IgD-negative memory B cell (primary cell): ENCODE results near the gene ZCCHC2. TPM values are rescaled to one million over a fixed set of nuclear protein-coding genes. Genes with fewer than 3 reads are reported as not detected.
A peak's percentile ranks its signal among the peaks of the same experiment; 100 is the strongest.

Experiments
- H3K27ac Mint-ChIP-seq, 3 donors: one replicate each; pipeline ENCODE4 v1.8.0; 2020 to 2022; ENCODE audit warnings: mild to moderate bottlenecking in 3 of 3, mixed read lengths in 3 of 3, moderate library complexity in 1 of 3
- H3K27me3 Mint-ChIP-seq: one replicate; pipeline ENCODE4 v1.8.0; 2021; ENCODE audit warnings: mixed read lengths
- H3K36me3 Mint-ChIP-seq: one replicate; pipeline ENCODE4 v1.8.0; 2020; ENCODE audit warnings: mild to moderate bottlenecking, mixed read lengths
- H3K4me1 Mint-ChIP-seq, 3 donors: one replicate each; pipeline ENCODE4 v1.8.0; 2020 to 2022; ENCODE audit warnings: mixed read lengths in 3 of 3, mild to moderate bottlenecking in 1 of 3
- H3K4me3 Mint-ChIP-seq, 4 donors: one replicate each; pipeline ENCODE4 v1.8.0; 2020 to 2022; ENCODE audit warnings: mild to moderate bottlenecking in 4 of 4, mixed read lengths in 4 of 4, moderate library complexity in 3 of 4
- H3K9me3 Mint-ChIP-seq, 3 donors: one replicate each; pipeline ENCODE4 v1.8.0; 2020 to 2021; ENCODE audit warnings: mixed read lengths in 3 of 3, mild to moderate bottlenecking in 1 of 3
- polyA plus RNA-seq: library from polyadenylated mRNA; unstranded; fragments of 300-500 nt; fragmentation: Illumina TruSeq; gene quantifications from one replicate; pipeline ENCODE4 v1.2.3, GENCODE V29; 2021

The ZCCHC2 gene
- polyA plus RNA-seq, 1 donor from 2014 or later: 2.9 TPM

- Mint-ChIP-seq H3K9me3 (no peaks in the 10 kb centered on the region), H3K4me1 (peaks cover 18 to 35% (median 19%) of the 10 kb centered on the region in 3 donors), H3K27ac (peak overlapping the region in 2 of 3 donors; percentile 39 to 95), H3K27me3 (no peaks in the 10 kb centered on the region), H3K36me3 (peaks cover 3% of the 10 kb centered on the region), H3K4me3 (peak overlapping the region; percentile 85 to 96 (median 91))
These were observed 684 bp upstream of the ZCCHC2 start for GRCh38 chr18:62522178-62522503.

DNA sequence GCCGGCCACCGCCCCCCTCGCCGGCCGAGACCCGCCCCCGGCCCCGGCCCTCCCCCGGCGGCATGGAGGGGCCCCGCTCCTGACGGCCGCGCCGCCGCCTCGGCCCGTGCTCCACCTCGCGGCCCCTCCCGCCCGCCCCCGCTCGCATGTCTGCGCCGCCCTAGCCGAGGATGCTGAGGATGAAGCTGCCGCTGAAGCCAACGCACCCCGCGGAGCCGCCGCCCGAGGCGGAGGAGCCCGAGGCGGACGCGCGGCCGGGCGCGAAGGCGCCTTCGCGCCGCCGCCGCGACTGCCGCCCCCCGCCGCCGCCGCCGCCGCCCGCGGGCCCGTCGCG, 397 bp downstream of the ZCCHC2 start:
- peak overlapping the region in 1 of 3 donors; percentile 95 for H3K27ac Mint-ChIP-seq
- peaks cover 24 to 41% (median 28%) of the 10 kb centered on the region in 3 donors for H3K4me1 Mint-ChIP-seq
- no peaks in the 10 kb centered on the region for H3K27me3 Mint-ChIP-seq
- peaks cover 3% of the 10 kb centered on the region for H3K36me3 Mint-ChIP-seq
- no peaks in the 10 kb centered on the region for H3K9me3 Mint-ChIP-seq
- peak overlapping the region in 2 of 4 donors; percentile 52 to 92 for H3K4me3 Mint-ChIP-seq

GRCh38 chr18:62523631-62524439, 1.0 kb downstream of the ZCCHC2 start:
- H3K4me1 Mint-ChIP-seq: peaks cover 26 to 41% (median 30%) of the 10 kb centered on the region in 3 donors

DNA sequence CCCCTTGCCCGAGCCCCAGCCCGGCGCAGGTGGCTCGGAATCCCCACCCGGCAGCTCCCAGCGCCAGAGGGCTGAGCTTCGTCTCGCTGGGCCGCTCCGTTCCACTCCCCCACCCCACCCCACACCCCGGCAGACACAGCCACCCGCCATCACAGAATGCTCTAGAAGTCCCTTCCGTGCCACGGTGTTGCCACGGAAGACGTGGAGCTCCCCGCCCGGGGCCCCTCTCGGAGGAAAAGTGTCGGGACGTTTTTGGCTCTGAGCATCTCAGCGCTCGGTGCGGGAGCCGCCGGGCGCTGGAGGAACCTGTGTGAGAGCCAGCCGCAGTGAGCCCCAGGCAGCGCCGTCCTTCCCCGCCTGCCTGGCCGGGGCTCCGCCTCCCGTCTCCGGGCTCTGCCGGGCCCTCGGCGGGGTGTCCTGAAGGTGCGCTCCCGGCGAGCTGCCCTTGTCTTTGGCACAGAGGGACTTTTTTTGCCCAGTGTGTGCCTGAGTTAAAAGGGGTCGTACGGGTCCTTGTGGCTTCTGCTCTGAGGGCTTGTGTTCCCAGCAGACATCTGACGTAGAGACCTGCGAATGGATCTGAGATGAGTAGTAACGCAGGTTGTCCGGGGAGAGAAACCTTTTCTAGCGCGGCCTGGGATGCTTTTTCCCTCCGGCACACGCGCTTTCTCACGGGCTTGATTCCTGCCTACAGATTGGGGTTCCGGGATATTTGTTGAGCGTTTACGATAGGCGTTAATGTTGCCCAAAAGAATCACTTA, 1.8 kb downstream of the ZCCHC2 start:
- Mint-ChIP-seq H3K4me3 (peak overlapping the region; percentile 89 to 98 (median 96)), H3K36me3 (peaks cover 2% of the 10 kb centered on the region), H3K4me1 (peaks cover 29 to 41% (median 36%) of the 10 kb centered on the region in 3 donors)

More at GRCh38 chr18:62523631-62524439, 1.0 kb downstream of the ZCCHC2 start:
- Mint-ChIP-seq H3K4me3 (peak overlapping the region; percentile 89 to 98 (median 96)), H3K27ac (peak overlapping the region; percentile 88 to 96 (median 94)), H3K9me3 (no peaks in the 10 kb centered on the region), H3K36me3 (peaks cover 3% of the 10 kb centered on the region), H3K27me3 (no peaks in the 10 kb centered on the region)

DNA sequence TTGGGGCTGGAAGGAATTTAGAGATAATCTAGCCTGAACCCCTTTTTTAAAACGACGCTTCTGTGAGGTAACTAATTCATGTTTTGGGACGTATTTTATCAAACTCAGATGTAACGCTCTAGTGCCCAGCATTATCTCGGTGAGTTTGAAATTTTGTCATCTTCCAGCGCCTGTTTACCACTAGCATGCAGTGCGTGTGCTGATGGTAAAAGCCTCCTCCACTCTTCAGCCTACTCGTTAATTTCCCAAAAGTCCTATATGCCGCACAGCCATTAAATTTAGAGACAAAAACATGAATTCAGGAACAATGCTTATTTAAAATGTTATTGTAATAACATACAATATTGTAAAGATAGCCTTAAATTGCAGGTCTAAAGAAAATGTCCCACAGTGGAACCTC, 2.8 kb downstream of the ZCCHC2 start:
- H3K4me3 Mint-ChIP-seq: peak overlapping the region; percentile 89 to 98 (median 96)
- peaks cover 35 to 46% (median 45%) of the 10 kb centered on the region in 3 donors for H3K4me1 Mint-ChIP-seq
- no peaks in the 10 kb centered on the region for H3K27me3 Mint-ChIP-seq
- H3K36me3 Mint-ChIP-seq: no peaks in the 10 kb centered on the region
- H3K9me3 Mint-ChIP-seq: no peaks in the 10 kb centered on the region
- peak overlapping the region; percentile 88 to 96 (median 94) for H3K27ac Mint-ChIP-seq

More for the DNA sequence above, 1.8 kb downstream of the ZCCHC2 start:
- peak overlapping the region; percentile 88 to 96 (median 94) for H3K27ac Mint-ChIP-seq
- H3K9me3 Mint-ChIP-seq: no peaks in the 10 kb centered on the region
- no peaks in the 10 kb centered on the region for H3K27me3 Mint-ChIP-seq

DNA sequence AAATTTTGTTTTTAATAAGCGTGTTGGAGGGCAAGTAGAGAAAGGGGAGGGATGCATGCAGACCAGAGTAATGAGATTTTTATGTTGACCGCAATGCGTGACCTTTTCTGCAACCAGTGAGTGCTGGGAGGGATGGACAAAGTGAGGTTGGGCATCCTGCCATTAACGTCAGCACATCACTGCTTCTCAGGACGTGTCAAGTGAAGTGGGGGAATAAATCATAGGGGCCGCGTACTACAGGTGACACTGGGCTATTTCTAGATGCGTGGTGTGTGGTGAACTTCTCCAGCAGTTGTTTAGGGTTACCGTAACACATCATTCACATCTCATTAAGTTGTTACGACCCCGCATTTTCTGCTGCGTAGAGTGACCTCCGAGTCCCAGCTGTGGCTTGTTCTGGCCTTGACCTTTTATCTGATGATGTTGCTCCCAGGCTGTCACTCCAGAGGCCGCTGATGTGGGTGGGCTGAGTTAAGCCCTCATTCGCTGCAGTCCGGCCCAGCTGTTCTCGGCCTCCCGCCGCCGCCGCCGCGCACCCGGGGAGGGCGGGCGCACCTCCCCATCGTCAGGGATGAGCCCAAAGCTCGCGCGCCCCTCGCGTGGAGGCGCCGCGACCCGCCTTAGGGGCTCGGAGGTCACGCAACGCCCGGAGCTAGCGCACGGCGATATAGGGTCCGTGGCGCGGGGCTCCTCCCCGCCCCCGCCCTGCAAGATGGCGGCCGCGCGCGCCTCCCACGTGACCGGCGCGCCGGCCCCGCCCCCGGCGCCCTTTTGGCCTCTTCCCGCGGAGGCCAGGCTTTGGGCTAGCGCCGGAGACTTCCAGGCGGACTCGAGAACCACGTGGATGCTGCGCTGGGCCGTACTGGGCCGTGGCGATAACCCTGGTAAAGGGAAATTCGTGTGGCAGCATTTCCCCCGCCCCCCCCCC, 3.5 kb downstream of the ZCCHC2 start:
- Mint-ChIP-seq H3K36me3 (no peaks in the 10 kb centered on the region), H3K27me3 (no peaks in the 10 kb centered on the region), H3K27ac (peak overlapping the region; percentile 88 to 96 (median 94)), H3K4me1 (peaks cover 36 to 44% (median 43%) of the 10 kb centered on the region in 3 donors), H3K9me3 (no peaks in the 10 kb centered on the region), H3K4me3 (peak overlapping the region; percentile 89 to 98 (median 96))

DNA sequence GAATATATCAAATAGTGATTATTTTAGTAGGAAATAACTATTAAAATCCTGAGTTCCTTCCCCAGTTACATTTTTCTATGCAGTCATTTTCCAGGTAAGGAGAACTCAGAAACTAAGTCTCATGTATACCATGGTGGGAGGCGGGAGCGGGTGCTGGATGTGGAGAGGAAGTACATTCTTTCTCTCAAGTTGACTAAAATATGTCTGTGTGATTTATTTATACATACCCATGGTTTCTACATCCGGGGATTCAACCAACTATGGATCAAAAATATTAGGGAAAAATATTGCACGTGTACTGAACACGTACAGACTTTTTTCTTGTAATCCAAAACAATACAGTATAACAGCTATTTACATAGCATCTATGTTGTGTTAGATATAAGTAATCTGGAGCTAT, 6.8 kb downstream of the ZCCHC2 start:
- H3K27ac Mint-ChIP-seq: peak overlapping the region in 2 of 3 donors; percentile 9 to 15
- H3K4me1 Mint-ChIP-seq: peaks cover 41 to 54% (median 51%) of the 10 kb centered on the region in 3 donors
- H3K27me3 Mint-ChIP-seq: no peaks in the 10 kb centered on the region
- peak overlapping the region in 2 of 4 donors; percentile 14 to 55 for H3K4me3 Mint-ChIP-seq
- H3K36me3 Mint-ChIP-seq: no peaks in the 10 kb centered on the region
- no peaks in the 10 kb centered on the region for H3K9me3 Mint-ChIP-seq

DNA sequence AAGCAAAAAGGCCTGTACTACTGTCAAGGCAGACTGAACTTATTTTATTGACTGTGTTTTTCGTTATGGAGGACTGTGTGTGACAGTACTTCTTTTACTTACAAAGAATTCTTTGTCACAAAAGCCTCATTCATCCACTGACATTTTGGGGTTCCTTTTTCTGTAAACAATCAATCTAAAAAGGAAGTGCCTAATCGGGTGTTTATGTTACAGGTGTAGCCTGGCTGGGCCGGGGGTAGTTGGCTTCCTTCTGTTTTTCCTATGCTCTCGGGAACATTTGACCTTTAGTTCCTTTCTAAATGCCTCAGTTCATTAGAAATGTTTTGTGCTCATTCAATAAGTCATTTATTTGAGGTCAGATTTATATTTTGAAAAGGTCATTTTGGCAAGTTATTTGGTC, 8.3 kb downstream of the ZCCHC2 start:
- H3K27ac Mint-ChIP-seq: no peak overlapping the region
- peaks cover 37 to 55% (median 45%) of the 10 kb centered on the region in 3 donors for H3K4me1 Mint-ChIP-seq
- H3K9me3 Mint-ChIP-seq: no peaks in the 10 kb centered on the region
- H3K36me3 Mint-ChIP-seq: no peaks in the 10 kb centered on the region
- no peaks in the 10 kb centered on the region for H3K27me3 Mint-ChIP-seq
- H3K4me3 Mint-ChIP-seq: peak overlapping the region in 2 of 4 donors; percentile 49 to 61

DNA sequence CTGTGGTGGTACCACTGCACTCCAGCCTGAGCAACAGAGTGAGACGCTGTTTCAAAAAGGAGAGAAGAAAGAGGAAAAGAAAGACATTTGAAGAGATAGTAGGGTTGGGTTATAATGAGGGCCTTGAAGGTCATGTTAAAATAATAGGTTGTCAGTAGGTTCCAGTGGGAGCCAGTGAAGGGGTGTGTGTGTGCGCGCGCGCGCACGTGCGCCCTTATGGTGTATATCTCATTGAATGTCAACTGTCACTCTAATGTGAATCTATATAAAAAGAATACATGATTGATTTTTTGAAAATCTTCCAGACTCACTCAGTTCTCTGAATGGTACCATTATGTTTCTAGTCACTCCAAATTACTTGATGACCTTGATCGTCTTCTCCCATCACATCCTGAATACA, 9.1 kb downstream of the ZCCHC2 start:
- Mint-ChIP-seq H3K36me3 (no peaks in the 10 kb centered on the region), H3K4me3 (peak overlapping the region in 1 of 4 donors; percentile 32), H3K27me3 (no peaks in the 10 kb centered on the region), H3K9me3 (no peaks in the 10 kb centered on the region), H3K4me1 (peaks cover 40 to 59% (median 48%) of the 10 kb centered on the region in 3 donors), H3K27ac (no peak overlapping the region)

GRCh38 chr18:62536005-62536404, 13.2 kb downstream of the ZCCHC2 start:
- Mint-ChIP-seq H3K27ac (no peak overlapping the region), H3K4me3 (no peak overlapping the region), H3K9me3 (no peaks in the 10 kb centered on the region), H3K27me3 (no peaks in the 10 kb centered on the region), H3K36me3 (no peaks in the 10 kb centered on the region), H3K4me1 (peaks cover 30 to 53% (median 41%) of the 10 kb centered on the region in 3 donors)

DNA sequence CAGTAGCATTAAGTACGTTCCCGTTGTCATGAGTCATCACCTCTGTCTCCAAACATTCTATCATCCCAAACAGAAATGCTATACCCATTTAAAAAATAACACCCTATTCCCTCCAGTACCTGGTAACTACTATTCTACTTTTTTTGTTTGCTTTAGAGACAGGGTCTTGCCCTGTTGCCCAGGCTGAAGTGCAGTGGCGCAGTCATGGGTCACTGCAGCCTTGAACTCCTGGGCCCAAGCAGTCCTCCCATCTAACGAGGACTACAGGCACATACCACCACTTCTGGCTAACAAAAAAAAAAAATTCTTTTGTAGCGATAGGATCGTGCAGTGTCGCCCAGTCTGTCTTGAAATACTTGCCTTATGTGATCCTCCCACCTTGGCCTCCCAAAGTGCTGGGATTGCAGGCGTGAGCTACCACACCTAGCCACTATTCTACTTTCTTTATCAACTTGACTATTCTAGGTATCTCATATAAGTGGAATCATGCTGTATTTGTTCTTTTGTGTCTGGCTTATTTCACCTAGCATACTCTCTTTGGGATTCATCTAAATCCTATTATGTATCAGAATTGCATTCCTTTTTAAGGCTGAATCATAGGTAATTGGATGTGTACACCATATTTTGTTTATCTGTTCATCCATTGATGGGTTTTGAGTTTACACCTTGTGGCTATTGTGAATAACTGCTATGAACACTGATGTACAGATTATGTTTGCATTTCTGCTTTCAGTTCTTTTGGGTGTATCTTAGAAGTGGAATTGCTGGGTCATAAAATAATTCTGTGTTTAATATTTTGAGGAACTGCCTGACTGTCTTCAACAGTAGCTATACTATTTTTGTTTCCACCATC, 14.4 kb downstream of the ZCCHC2 start:
- H3K4me3 Mint-ChIP-seq: peak overlapping the region in 1 of 4 donors; percentile 38

DNA sequence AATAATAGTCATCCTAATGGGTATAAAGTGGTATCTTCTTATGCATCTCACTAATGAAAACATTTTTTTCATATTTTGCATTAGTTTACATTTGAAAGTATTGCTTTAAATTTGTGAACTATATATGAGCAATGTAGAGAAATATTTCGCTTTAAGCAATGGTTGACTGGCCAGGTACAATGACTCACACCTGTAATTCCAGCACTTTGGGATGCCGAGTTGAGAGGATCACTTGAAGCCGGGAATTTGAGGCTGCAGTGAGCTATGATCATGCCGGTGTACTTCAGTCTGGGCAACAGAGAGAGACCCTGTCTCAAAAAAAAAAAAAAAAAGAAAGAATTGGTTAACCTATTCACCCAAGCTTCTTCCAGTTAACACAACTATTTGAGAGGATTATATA, 15.1 kb downstream of the ZCCHC2 start:
- H3K4me1 Mint-ChIP-seq: peaks cover 25 to 39% (median 30%) of the 10 kb centered on the region in 3 donors

More for the DNA sequence above, 14.4 kb downstream of the ZCCHC2 start:
- H3K4me1 Mint-ChIP-seq: peaks cover 25 to 43% (median 33%) of the 10 kb centered on the region in 3 donors
- no peaks in the 10 kb centered on the region for H3K27me3 Mint-ChIP-seq
- no peaks in the 10 kb centered on the region for H3K36me3 Mint-ChIP-seq
- no peaks in the 10 kb centered on the region for H3K9me3 Mint-ChIP-seq
- peak overlapping the region in 1 of 3 donors; percentile 80 for H3K27ac Mint-ChIP-seq

DNA sequence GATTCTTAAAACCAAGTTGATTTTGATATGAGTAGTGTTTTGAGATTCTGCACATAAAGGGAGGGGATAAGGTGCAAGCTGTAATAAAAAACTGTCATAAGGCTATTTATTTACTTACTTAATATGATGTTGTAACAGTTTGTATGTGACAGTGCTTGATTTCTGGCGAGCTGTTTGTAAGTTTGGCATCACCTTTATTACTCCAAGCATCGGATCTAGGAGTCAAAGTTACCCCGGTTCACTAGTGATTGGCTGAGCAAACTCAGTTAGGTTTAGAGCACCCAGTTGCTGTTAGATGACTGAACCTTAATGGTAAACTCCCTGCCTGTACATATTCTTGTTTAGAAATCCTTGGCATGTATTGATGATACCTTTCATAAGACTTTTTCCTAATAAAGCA, 16.1 kb downstream of the ZCCHC2 start:
- Mint-ChIP-seq H3K4me1 (peaks cover 25 to 39% (median 30%) of the 10 kb centered on the region in 3 donors), H3K36me3 (no peaks in the 10 kb centered on the region), H3K9me3 (no peaks in the 10 kb centered on the region), H3K27me3 (no peaks in the 10 kb centered on the region), H3K4me3 (no peak overlapping the region), H3K27ac (no peak overlapping the region)

More for the DNA sequence above, 15.1 kb downstream of the ZCCHC2 start:
- H3K27ac Mint-ChIP-seq: no peak overlapping the region
- no peaks in the 10 kb centered on the region for H3K9me3 Mint-ChIP-seq
- no peaks in the 10 kb centered on the region for H3K27me3 Mint-ChIP-seq
- H3K4me3 Mint-ChIP-seq: no peak overlapping the region
- H3K36me3 Mint-ChIP-seq: no peaks in the 10 kb centered on the region
